Caco-2 (cell line): ENCODE results near the gene CHCHD6. TPM values are rescaled to one million over a fixed set of nuclear protein-coding genes. Genes with fewer than 3 reads are reported as not detected.

Experiments used
- BruUV-seq: library from RNA; stranded (reverse); fragments of 400-500 nt; replicated peaks from 2 replicates; lab custom pipeline; 2021; lab: Mats Ljungman, UMichigan
- CTCF ChIA-PET: fragments of 300-600 bp; sonication (Branson Sonifier 250); formaldehyde crosslinking; loops from one replicate; lab custom pipeline; 2022; ENCODE audit warnings: antibody characterized with exemption; lab: Charles Lee
- POLR2A ChIA-PET: fragments of 300-600 bp; sonication (Branson Sonifier 250); formaldehyde crosslinking; loops from one replicate; lab custom pipeline; 2022; ENCODE audit warnings: antibody characterized with exemption; lab: Charles Lee
- DNase-seq, 2 experiments: peaks; one replicate each; pipeline versions ENCODE4 v3.0.0 to v3.0.0-alpha.2; 2020 to 2022
- H3K27me3 ChIP-seq: replicated peaks from 2 replicates; pipeline ENCODE4 v1.6.0; 2011; ENCODE audit warnings: low read length; ENCODE audit not compliant: control insufficient read depth, insufficient read depth
- H3K36me3 ChIP-seq: 2 replicates; pipeline ENCODE4 v1.5.1; 2011; ENCODE audit warnings: low read length; ENCODE audit not compliant: control insufficient read depth, insufficient read depth
- H3K4me1 ChIP-seq: fragments of 250-450 bp; sonication (Bioruptor Pico); 2 replicates; pipeline ENCODE4 v1.5.1; 2020; ENCODE audit warnings: mild to moderate bottlenecking
- H3K4me3 ChIP-seq: 2 replicates; pipeline ENCODE4 v1.5.1; 2011; ENCODE audit warnings: low read depth, mild to moderate bottlenecking, control low read depth, low read length
- H3K9me3 ChIP-seq: fragments of 250-450 bp; sonication (Bioruptor Pico); 2 replicates; pipeline ENCODE4 v1.5.1; 2020; ENCODE audit warnings: mild to moderate bottlenecking, moderate library complexity
- H3K27ac Mint-ChIP-seq: one replicate; pipeline ENCODE4 v1.8.0; 2022; ENCODE audit warnings: mixed read lengths; ENCODE audit not compliant: unreplicated experiment
- H3K27me3 Mint-ChIP-seq: one replicate; pipeline ENCODE4 v1.8.0; 2022; ENCODE audit warnings: mixed read lengths; ENCODE audit not compliant: insufficient read depth, unreplicated experiment
- H3K36me3 Mint-ChIP-seq: one replicate; pipeline ENCODE4 v1.8.0; 2022; ENCODE audit warnings: mild to moderate bottlenecking, mixed read lengths; ENCODE audit not compliant: insufficient read depth, unreplicated experiment
- H3K4me1 Mint-ChIP-seq: one replicate; pipeline ENCODE4 v1.8.0; 2022; ENCODE audit warnings: low read depth, mixed read lengths; ENCODE audit not compliant: unreplicated experiment
- H3K4me3 Mint-ChIP-seq: one replicate; pipeline ENCODE4 v1.8.0; 2022; ENCODE audit warnings: mild to moderate bottlenecking, moderate library complexity, mixed read lengths; ENCODE audit not compliant: unreplicated experiment
- H3K9me3 Mint-ChIP-seq: one replicate; pipeline ENCODE4 v1.8.0; 2022; ENCODE audit warnings: mixed read lengths; ENCODE audit not compliant: unreplicated experiment
- intact Hi-C: fragments of 100-400 bp; cut with micrococcal nuclease; formaldehyde crosslinking; loops from one replicate; pipeline ENCODE4 v1.10.0; 2022; ENCODE audit not compliant: unreplicated experiment
- total RNA-seq: library from RNA; stranded (reverse); gene quantifications from 2 replicates; pipeline ENCODE4 v1.2.3, GENCODE V29; 2022
- TF ChIP-seq, protein P1 (sequence below), 2 experiments: fragments of 200-600 bp in 1 of 2; IDR thresholded peaks; 1 replicate in 1 of 2; 2 replicates in 1 of 2; pipeline versions ENCODE4 v1.5.1 to v1.8.0; 2011 to 2022; ENCODE audit warnings: antibody characterized with exemption in 1 of 2, control low read depth in 1 of 2, inconsistent platforms in 1 of 2, low read depth in 1 of 2, low read length in 1 of 2, mild to moderate bottlenecking in 1 of 2, moderate library complexity in 1 of 2; ENCODE audit not compliant: insufficient read depth in 1 of 2, severe bottlenecking in 1 of 2, unreplicated experiment in 1 of 2

The CHCHD6 gene
- total RNA-seq, 1 experiment from 2014 or later = 49.5 TPM

DNA sequence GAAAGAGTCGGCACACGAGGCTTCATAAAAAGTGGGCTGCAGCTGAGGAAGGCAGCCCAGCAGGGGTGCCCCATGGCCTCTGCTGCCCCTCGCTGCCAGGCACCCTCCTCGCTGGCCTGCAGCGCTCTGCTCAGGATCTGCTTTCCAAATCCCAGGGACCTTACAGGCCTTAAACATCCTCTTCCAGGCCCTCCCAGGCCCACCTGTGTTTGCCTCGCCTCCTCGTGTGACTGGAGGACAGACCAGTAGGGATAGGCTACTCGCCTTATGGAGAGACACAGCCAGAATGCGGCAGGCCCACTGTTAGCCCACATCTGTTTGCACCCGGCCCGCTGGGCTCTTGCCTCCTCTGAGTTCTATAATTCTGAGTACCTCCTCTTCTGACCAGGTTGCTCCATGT, 154.4 kb downstream of the CHCHD6 start:
- no peak overlapping the region for H3K4me3 Mint-ChIP-seq
- Histone ChIP-seq H3K4me3 (no peak overlapping the region), H3K27me3 (no peaks in the 10 kb centered on the region), H3K36me3 (no peaks in the 10 kb centered on the region), H3K9me3 (no peaks in the 10 kb centered on the region), H3K4me1 (peaks cover 8% of the 10 kb centered on the region)
- no peaks in the 10 kb centered on the region for H3K9me3 Mint-ChIP-seq
- no TSS peak for BruUV-seq
- no peaks in the 10 kb centered on the region for H3K27me3 Mint-ChIP-seq
- H3K4me1 Mint-ChIP-seq = peaks cover 13% of the 10 kb centered on the region
- DNase-seq = no peak
- no peak overlapping the region for H3K27ac Mint-ChIP-seq
- H3K36me3 Mint-ChIP-seq = peaks cover 8% of the 10 kb centered on the region
- ChIA-PET CTCF (no interaction called here), POLR2A (no interaction called here)
- intact Hi-C loops = no loop called here
- TF ChIP-seq, protein P1, sequence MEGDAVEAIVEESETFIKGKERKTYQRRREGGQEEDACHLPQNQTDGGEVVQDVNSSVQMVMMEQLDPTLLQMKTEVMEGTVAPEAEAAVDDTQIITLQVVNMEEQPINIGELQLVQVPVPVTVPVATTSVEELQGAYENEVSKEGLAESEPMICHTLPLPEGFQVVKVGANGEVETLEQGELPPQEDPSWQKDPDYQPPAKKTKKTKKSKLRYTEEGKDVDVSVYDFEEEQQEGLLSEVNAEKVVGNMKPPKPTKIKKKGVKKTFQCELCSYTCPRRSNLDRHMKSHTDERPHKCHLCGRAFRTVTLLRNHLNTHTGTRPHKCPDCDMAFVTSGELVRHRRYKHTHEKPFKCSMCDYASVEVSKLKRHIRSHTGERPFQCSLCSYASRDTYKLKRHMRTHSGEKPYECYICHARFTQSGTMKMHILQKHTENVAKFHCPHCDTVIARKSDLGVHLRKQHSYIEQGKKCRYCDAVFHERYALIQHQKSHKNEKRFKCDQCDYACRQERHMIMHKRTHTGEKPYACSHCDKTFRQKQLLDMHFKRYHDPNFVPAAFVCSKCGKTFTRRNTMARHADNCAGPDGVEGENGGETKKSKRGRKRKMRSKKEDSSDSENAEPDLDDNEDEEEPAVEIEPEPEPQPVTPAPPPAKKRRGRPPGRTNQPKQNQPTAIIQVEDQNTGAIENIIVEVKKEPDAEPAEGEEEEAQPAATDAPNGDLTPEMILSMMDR (IDR thresholded peaks at IDR 0.05; ENCODE audit: insufficient read depth in 1 of 2, low read depth in 1 of 2, low read length in 1 of 2, severe bottlenecking in 1 of 2, unreplicated experiment in 1 of 2) = no peak

DNA sequence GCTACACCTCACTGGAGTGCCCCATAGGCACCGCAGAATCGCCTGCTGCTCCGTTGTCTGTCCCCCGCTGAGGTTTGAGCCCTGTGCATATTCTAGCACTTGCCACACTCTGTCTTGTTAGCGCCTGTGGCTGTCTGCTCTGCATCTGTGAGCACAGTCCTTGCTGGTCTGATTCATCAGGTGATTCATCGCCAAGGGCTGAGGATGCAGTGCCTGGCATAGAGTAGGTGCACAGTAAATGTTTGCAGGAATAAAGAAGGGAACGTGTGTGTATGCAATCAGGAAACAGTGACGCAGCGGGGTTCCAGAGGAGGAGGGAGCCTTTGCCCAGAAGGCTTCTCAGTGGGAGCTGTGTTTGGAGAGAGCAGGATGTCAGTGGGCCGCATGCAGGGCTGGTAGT, 154.8 kb downstream of the CHCHD6 start:
- Mint-ChIP-seq H3K4me1 (peaks cover 8% of the 10 kb centered on the region), H3K4me3 (no peak overlapping the region), H3K9me3 (no peaks in the 10 kb centered on the region), H3K27me3 (no peaks in the 10 kb centered on the region), H3K27ac (no peak overlapping the region), H3K36me3 (peaks cover 6% of the 10 kb centered on the region)
- Histone ChIP-seq H3K4me3 (no peak overlapping the region), H3K36me3 (no peaks in the 10 kb centered on the region), H3K9me3 (no peaks in the 10 kb centered on the region), H3K4me1 (peaks cover 3% of the 10 kb centered on the region), H3K27me3 (no peaks in the 10 kb centered on the region)
- ChIA-PET POLR2A (no interaction called here), CTCF (no interaction called here)
- no TSS peak for BruUV-seq
- intact Hi-C loops = no loop called here
- no peak for DNase-seq
- TF ChIP-seq, protein P1 (IDR thresholded peaks at IDR 0.05; ENCODE audit: insufficient read depth in 1 of 2, low read depth in 1 of 2, low read length in 1 of 2, severe bottlenecking in 1 of 2, unreplicated experiment in 1 of 2) = no peak

DNA sequence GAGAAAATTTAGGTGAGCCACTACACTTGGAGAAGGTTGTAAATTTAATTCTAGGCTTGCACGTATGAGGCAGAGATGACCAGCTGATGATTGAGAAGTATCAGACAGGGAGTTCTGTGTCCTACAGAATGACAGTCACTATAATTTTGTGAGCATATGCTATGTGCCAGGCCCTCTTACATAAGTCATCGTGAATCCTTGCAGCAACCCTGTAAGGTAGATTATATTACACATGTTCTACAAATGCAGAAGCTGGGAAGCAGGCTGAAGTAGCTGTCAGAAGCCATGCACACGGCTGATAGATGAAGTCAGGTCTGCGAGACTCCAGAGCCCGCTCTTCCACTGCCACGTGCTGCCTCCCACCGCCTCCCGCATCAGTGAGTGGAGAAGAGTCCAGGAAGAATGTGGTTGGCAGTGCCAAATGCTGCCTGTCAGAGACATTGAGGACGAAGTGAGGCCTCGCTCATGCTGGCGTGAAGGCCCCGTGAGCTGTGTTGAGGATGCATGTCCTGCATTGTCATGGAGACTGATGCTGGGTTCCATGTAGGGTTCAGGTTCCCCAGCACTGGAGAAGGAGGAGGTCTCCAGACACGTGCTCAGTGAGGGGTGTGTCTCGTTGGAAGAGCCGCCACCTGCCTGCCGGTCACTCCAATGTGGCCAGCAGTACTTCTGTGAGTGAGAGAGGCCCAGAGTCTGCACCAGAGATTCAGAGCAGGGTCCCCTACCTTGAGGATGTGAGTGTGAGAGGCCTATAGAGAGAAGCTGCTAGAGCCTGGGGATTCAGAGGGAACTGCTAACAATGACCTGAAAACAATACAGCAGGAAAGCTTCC, 155.6 kb downstream of the CHCHD6 start:
- Mint-ChIP-seq H3K27me3 (no peaks in the 10 kb centered on the region), H3K4me1 (peaks cover under 1% of the 10 kb centered on the region), H3K4me3 (no peak overlapping the region), H3K36me3 (no peaks in the 10 kb centered on the region), H3K9me3 (peaks cover under 1% of the 10 kb centered on the region), H3K27ac (no peak overlapping the region)
- Histone ChIP-seq H3K27me3 (no peaks in the 10 kb centered on the region), H3K4me3 (no peak overlapping the region), H3K36me3 (no peaks in the 10 kb centered on the region), H3K4me1 (no peaks in the 10 kb centered on the region), H3K9me3 (no peaks in the 10 kb centered on the region)
- no TSS peak for BruUV-seq
- TF ChIP-seq, protein P1 (IDR thresholded peaks at IDR 0.05; ENCODE audit: insufficient read depth in 1 of 2, low read depth in 1 of 2, low read length in 1 of 2, severe bottlenecking in 1 of 2, unreplicated experiment in 1 of 2) = no peak
- DNase-seq = no peak
- intact Hi-C loops = no loop called here
- ChIA-PET POLR2A (no interaction called here), CTCF (interaction anchor here (0.6 kb wide), 1 partner anchor 1264 kb away, joined by 4 read pairs; the partner anchor contains the start of gene OSBPL11)
